Measurements from ENCODE around the gene FRK.

FRK gene

GRCh38 chr6:116074732-116075390 lies 14.2 kb upstream of the FRK start:
- no peaks in the 10 kb centered on the region for H3K9me3 ChIP-seq (ENCODE audit: control insufficient read depth, low read length)
- 100% methylated on average over 1 of the region's 2 CpGs; no CpG with 5 or more reads in 1 of the 2 experiments for WGBS, 2 experiments (ENCODE audit: insufficient coverage in 2 of 2)
- no peak overlapping the region for H3K4me3 ChIP-seq (ENCODE audit: extremely low read depth, insufficient read depth, low read length, poor library complexity, severe bottlenecking)
- H3K27ac ChIP-seq (ENCODE audit: low read depth, low read length, severe bottlenecking): no peak overlapping the region
- H3K36me3 ChIP-seq (ENCODE audit: control insufficient read depth, insufficient read depth, low read length): no peaks in the 10 kb centered on the region
- no peaks in the 10 kb centered on the region for H3K4me1 ChIP-seq (ENCODE audit: control insufficient read depth, insufficient read depth, low read length, poor library complexity, severe bottlenecking)

DNA sequence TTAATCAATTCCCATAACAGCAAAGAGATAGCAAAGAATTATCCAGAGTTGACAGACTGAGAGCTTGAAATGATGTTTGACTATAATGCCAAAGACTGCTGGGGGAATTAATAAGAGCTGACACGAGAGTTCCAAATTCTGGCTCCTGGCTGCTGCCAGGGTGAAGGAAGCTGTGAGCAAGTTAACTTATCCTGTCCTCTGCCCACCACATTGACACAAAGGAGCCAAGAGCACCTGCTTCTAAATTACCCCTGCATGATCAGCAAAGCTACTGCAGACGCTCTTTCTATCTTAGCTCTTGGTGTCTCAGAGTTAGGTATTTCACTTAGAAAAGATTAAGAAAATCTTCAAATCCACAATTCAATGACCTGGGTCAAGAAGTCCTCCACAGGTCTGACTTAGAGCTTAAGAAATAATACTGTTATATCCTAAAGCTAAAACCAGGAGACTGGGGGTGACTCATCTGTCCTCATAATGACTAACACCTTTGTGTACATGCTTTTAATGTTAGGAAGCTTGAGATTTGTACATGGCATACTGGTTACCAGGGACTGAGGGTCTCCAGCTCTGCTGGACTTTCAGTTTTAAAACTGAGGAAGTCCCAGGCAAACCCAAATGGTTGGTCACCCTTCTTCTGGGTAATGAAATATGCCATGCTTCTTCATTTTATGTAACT lies 13.2 kb upstream of the FRK start:
- 57 to 80% methylated on average over 1 of the region's 2 CpGs for WGBS, 2 experiments (ENCODE audit: insufficient coverage in 2 of 2)

DNA sequence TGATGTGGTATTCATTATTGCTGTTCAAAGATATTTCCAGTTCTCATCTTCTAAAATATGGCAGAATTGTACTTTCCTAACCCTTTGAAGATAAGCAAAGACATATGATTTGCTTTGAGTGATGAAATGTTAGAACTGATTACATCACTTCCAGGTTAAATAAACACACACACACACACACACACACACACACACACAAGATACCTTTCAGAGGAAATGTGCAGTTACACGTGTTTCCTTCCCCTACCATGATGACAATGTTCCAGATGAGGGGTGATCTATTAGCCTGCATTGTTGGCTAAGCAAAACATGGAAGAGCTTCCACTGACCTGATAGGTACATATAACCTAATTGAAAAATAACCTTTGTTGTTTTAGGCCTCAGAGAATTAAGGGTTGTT lies 11.7 kb upstream of the FRK start:
- WGBS, 2 experiments (ENCODE audit: insufficient coverage in 2 of 2): 86% methylated on average over 1 of the region's 1 CpG; no CpG with 5 or more reads in 1 of the 2 experiments
- Histone ChIP-seq H3K36me3 (ENCODE audit: control insufficient read depth, insufficient read depth, low read length) (no peaks in the 10 kb centered on the region), H3K9me3 (ENCODE audit: control insufficient read depth, low read length) (no peaks in the 10 kb centered on the region), H3K4me3 (ENCODE audit: extremely low read depth, insufficient read depth, low read length, poor library complexity, severe bottlenecking) (no peak overlapping the region), H3K27ac (ENCODE audit: low read depth, low read length, severe bottlenecking) (no peak overlapping the region), H3K4me1 (ENCODE audit: control insufficient read depth, insufficient read depth, low read length, poor library complexity, severe bottlenecking) (no peaks in the 10 kb centered on the region)

More for the DNA sequence above, 13.2 kb upstream of the FRK start:
- H3K4me3 ChIP-seq (ENCODE audit: extremely low read depth, insufficient read depth, low read length, poor library complexity, severe bottlenecking): no peak overlapping the region
- no peak overlapping the region for H3K27ac ChIP-seq (ENCODE audit: low read depth, low read length, severe bottlenecking)
- no peaks in the 10 kb centered on the region for H3K4me1 ChIP-seq (ENCODE audit: control insufficient read depth, insufficient read depth, low read length, poor library complexity, severe bottlenecking)
- H3K36me3 ChIP-seq (ENCODE audit: control insufficient read depth, insufficient read depth, low read length): no peaks in the 10 kb centered on the region
- no peaks in the 10 kb centered on the region for H3K9me3 ChIP-seq (ENCODE audit: control insufficient read depth, low read length)

DNA sequence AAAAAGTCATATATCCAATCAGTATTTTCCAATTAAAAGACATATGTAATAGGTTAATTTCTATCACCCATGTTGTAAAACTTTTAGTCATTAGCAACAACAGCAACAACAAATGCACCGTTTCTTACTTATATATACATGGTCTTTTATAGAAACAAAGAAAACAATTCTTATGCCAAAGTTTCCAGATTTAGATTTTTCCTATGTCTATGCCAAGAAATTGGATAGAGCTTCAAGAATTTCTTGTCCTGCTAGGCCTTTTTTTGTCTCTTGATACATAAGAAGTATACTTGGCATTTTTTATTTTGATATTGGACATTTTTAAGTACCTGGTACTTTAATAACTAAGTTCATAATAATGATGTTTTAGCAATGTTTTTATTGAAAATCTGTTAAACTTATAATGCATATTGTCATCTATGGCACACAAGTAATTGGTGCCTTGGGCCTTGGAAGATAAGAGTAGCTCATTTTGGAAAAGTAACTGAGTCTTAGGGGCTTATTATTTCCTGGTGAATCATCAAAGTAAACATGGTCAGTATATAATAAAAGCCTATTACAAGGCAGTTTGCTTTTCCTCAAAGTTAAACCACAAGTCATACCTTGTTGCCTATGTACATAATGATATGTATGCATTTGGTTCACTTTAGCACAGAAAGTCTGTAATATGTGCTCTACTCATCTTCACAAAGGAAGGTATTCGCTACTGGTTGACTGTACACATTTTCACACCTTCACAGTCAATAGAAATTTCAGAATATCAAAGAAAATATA lies 10.1 kb upstream of the FRK start:
- no peaks in the 10 kb centered on the region for H3K4me1 ChIP-seq (ENCODE audit: control insufficient read depth, insufficient read depth, low read length, poor library complexity, severe bottlenecking)
- H3K36me3 ChIP-seq (ENCODE audit: control insufficient read depth, insufficient read depth, low read length): no peaks in the 10 kb centered on the region
- no peaks in the 10 kb centered on the region for H3K9me3 ChIP-seq (ENCODE audit: control insufficient read depth, low read length)
- no peak overlapping the region for H3K4me3 ChIP-seq (ENCODE audit: extremely low read depth, insufficient read depth, low read length, poor library complexity, severe bottlenecking)
- WGBS, 2 experiments (ENCODE audit: insufficient coverage in 2 of 2): 100% methylated on average over 1 of the region's 2 CpGs
- H3K27ac ChIP-seq (ENCODE audit: low read depth, low read length, severe bottlenecking): no peak overlapping the region

GRCh38 chr6:116070101-116070500 lies 9.4 kb upstream of the FRK start:
- Histone ChIP-seq H3K4me3 (ENCODE audit: extremely low read depth, insufficient read depth, low read length, poor library complexity, severe bottlenecking) (no peak overlapping the region), H3K4me1 (ENCODE audit: control insufficient read depth, insufficient read depth, low read length, poor library complexity, severe bottlenecking) (no peaks in the 10 kb centered on the region), H3K36me3 (ENCODE audit: control insufficient read depth, insufficient read depth, low read length) (no peaks in the 10 kb centered on the region), H3K27ac (ENCODE audit: low read depth, low read length, severe bottlenecking) (no peak overlapping the region), H3K9me3 (ENCODE audit: control insufficient read depth, low read length) (no peaks in the 10 kb centered on the region)
- 100% methylated on average over 1 of the region's 1 CpG; no CpG with 5 or more reads in 1 of the 2 experiments for WGBS, 2 experiments (ENCODE audit: insufficient coverage in 2 of 2)

GRCh38 chr6:116066789-116067188 lies 6.1 kb upstream of the FRK start:
- 85% methylated on average over 2 of the region's 2 CpGs; no CpG with 5 or more reads in 1 of the 2 experiments for WGBS, 2 experiments (ENCODE audit: insufficient coverage in 2 of 2)
- H3K4me1 ChIP-seq (ENCODE audit: control insufficient read depth, insufficient read depth, low read length, poor library complexity, severe bottlenecking): no peaks in the 10 kb centered on the region
- H3K4me3 ChIP-seq (ENCODE audit: extremely low read depth, insufficient read depth, low read length, poor library complexity, severe bottlenecking): no peak overlapping the region
- H3K36me3 ChIP-seq (ENCODE audit: control insufficient read depth, insufficient read depth, low read length): no peaks in the 10 kb centered on the region
- no peaks in the 10 kb centered on the region for H3K9me3 ChIP-seq (ENCODE audit: control insufficient read depth, low read length)
- H3K27ac ChIP-seq (ENCODE audit: low read depth, low read length, severe bottlenecking): no peak overlapping the region

- H3K36me3 ChIP-seq (ENCODE audit: control insufficient read depth, insufficient read depth, low read length): no peaks in the 10 kb centered on the region
- H3K4me1 ChIP-seq (ENCODE audit: control insufficient read depth, insufficient read depth, low read length, poor library complexity, severe bottlenecking): no peaks in the 10 kb centered on the region
- H3K4me3 ChIP-seq (ENCODE audit: extremely low read depth, insufficient read depth, low read length, poor library complexity, severe bottlenecking): no peak overlapping the region
These were observed 4.0 kb upstream of the FRK start for GRCh38 chr6:116064666-116065065.

DNA sequence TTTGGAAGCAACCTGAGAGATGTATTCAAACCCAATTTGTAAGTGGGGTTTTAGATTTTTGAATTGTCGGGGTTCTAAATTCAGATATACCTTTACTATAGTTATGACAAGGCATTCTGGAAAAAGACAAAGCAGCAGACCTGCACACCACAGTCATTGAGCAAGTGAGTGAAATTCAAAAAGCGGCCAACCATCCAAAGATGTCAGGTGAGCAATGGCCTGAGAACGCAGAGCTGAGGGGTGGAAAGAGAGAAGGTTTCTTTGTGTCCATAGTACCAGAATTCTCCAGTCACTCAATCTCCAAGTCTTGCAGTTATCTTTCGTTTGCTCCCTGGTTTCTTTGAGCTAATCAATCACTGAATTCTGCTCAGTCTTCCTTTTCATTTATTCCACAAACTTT lies 1.8 kb upstream of the FRK start:
- Histone ChIP-seq H3K9me3 (ENCODE audit: control insufficient read depth, low read length) (no peaks in the 10 kb centered on the region), H3K4me1 (ENCODE audit: control insufficient read depth, insufficient read depth, low read length, poor library complexity, severe bottlenecking) (no peaks in the 10 kb centered on the region), H3K27ac (ENCODE audit: low read depth, low read length, severe bottlenecking) (no peak overlapping the region), H3K36me3 (ENCODE audit: control insufficient read depth, insufficient read depth, low read length) (no peaks in the 10 kb centered on the region), H3K4me3 (ENCODE audit: extremely low read depth, insufficient read depth, low read length, poor library complexity, severe bottlenecking) (no peak overlapping the region)
- 74 to 95% methylated on average over 2 of the region's 4 CpGs for WGBS, 2 experiments (ENCODE audit: insufficient coverage in 2 of 2)

More at GRCh38 chr6:116064666-116065065, 4.0 kb upstream of the FRK start:
- H3K9me3 ChIP-seq (ENCODE audit: control insufficient read depth, low read length): no peaks in the 10 kb centered on the region
- no peak overlapping the region for H3K27ac ChIP-seq (ENCODE audit: low read depth, low read length, severe bottlenecking)

DNA sequence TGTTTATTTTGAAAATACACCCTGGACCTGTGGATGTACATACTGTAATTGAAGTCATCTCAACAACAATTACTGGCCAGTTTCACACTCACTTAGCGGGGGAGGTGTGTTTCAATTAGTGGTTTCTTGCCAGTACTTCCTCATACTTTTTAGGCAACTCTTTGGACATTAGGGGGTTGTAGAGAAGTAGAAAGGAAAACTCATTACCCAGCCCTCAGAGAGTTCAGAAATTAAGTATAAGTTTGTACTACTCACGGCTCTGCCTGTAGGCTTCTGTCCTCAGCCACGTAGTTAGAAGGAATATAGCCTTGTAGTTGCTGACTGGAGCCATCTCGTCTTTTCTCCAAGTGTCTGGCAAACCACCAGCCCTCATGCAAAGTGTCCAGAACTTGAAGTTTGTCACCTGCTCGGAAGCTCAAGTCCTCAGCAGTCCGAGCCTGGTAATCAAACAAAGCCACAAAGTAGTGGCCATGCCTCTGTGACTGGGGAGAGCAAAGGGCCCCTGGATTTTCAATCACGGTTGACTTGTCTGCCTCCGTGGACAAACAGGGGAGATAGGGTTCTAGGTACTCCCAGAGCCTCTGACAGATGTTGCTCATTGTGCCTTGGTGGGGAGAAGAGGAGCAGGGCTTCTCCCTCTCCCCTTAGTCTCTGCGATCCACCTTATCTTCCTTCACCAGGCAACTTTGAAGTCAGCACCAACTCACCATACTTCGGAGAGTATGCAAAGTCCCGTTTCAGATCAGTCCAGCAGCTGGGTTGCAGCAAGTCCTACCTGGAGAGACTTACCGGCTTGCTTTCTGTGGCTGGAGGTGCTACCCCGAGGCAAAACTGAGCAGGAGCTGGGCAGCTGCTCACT lies 749 bp downstream of the FRK start:
- H3K27ac ChIP-seq (ENCODE audit: low read depth, low read length, severe bottlenecking): no peak overlapping the region
- no peaks in the 10 kb centered on the region for H3K36me3 ChIP-seq (ENCODE audit: control insufficient read depth, insufficient read depth, low read length)
- WGBS, 2 experiments (ENCODE audit: insufficient coverage in 2 of 2): 95 to 96% methylated on average over 7 to 8 of the region's 13 CpGs
- no peaks in the 10 kb centered on the region for H3K9me3 ChIP-seq (ENCODE audit: control insufficient read depth, low read length)
- H3K4me3 ChIP-seq (ENCODE audit: extremely low read depth, insufficient read depth, low read length, poor library complexity, severe bottlenecking): no peak overlapping the region
- no peaks in the 10 kb centered on the region for H3K4me1 ChIP-seq (ENCODE audit: control insufficient read depth, insufficient read depth, low read length, poor library complexity, severe bottlenecking)

DNA sequence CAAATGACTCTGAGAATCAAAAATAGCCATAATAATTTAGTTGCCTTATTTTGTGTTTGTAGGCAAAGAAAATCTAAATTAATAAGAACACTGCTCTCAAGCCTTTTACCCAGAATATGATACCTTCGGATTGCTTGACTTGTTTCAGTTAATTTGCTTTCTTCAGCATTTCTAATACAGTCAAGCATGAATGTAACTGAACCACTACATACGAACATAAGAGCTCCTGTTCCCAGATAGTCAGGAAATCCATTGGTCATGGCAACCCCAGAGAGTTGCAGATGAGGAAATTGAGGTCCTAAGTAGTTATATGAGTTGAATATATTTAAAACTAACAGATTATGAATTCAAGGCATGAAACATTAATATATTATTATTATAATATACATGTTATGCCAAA lies 2.9 kb downstream of the FRK start:
- no peaks in the 10 kb centered on the region for H3K9me3 ChIP-seq (ENCODE audit: control insufficient read depth, low read length)
- H3K36me3 ChIP-seq (ENCODE audit: control insufficient read depth, insufficient read depth, low read length): no peaks in the 10 kb centered on the region
- H3K4me1 ChIP-seq (ENCODE audit: control insufficient read depth, insufficient read depth, low read length, poor library complexity, severe bottlenecking): no peaks in the 10 kb centered on the region
- WGBS, 2 experiments (ENCODE audit: insufficient coverage in 2 of 2): 100% methylated on average over 1 of the region's 2 CpGs; no CpG with 5 or more reads in 1 of the 2 experiments
- H3K4me3 ChIP-seq (ENCODE audit: extremely low read depth, insufficient read depth, low read length, poor library complexity, severe bottlenecking): no peak overlapping the region
- no peak overlapping the region for H3K27ac ChIP-seq (ENCODE audit: low read depth, low read length, severe bottlenecking)

Data from mesodermal cell (in vitro differentiated cells).